Ascending aorta (tissue), 2 donors: ENCODE data around the gene NSFL1C. TPM values are rescaled to one million over a fixed set of nuclear protein-coding genes. Genes with fewer than 3 reads are reported as not detected.
A peak's percentile ranks its signal among the peaks of the same experiment; 100 is the strongest.

ENCODE experiments used
- DNase-seq, 2 donors: peaks; one replicate each; pipeline ENCODE4 v3.0.0-alpha.2; 2019; ENCODE audit warnings: low spot score in 2 of 2
- H3K27ac ChIP-seq, 2 donors: fragments of 200-600 bp; sonication (generic); one replicate each; pipeline ENCODE4 v1.5.1; 2016 to 2017; ENCODE audit warnings: mild to moderate bottlenecking in 1 of 2
- H3K27me3 ChIP-seq: fragments of 200-600 bp; sonication (generic); one replicate; pipeline ENCODE4 v1.5.1; 2017
- H3K36me3 ChIP-seq, 2 donors: fragments of 200-600 bp; sonication (generic); one replicate each; pipeline ENCODE4 v1.5.1; 2016
- H3K4me1 ChIP-seq, 2 donors: fragments of 200-600 bp; sonication (generic); one replicate each; pipeline ENCODE4 v1.5.1; 2016 to 2017; ENCODE audit warnings: mild to moderate bottlenecking in 1 of 2
- H3K4me3 ChIP-seq, 2 donors: fragments of 200-600 bp; sonication (generic); one replicate each; pipeline ENCODE4 v1.5.1; 2016 to 2017; ENCODE audit warnings: mild to moderate bottlenecking in 1 of 2
- H3K9me3 ChIP-seq, 2 donors: fragments of 200-600 bp; sonication (generic); one replicate each; pipeline ENCODE4 v1.5.1; 2016
- intact Hi-C: fragments of 100-400 bp; cut with DNase I; formaldehyde crosslinking; loops from one replicate; pipeline ENCODE4 v1.15.1; 2023
- total RNA-seq: library from RNA; depleted of rRNA; stranded (reverse); fragments of >200 nt; gene quantifications from one replicate; pipeline ENCODE4 v1.1.0, GENCODE V29; 2016
- TF ChIP-seq, protein P1 (sequence below), 3 experiments: fragments of 200-600 bp in 2 of 3; fragments of 450-650 bp in 1 of 3; sonication (generic) in 2 of 3; IDR thresholded peaks; one replicate each; pipeline ENCODE4 v1.5.1; 2016 to 2019; ENCODE audit warnings: antibody characterized with exemption in 3 of 3, mild to moderate bottlenecking in 1 of 3, moderate library complexity in 1 of 3

The NSFL1C gene
- total RNA-seq, 1 donor from 2014 or later, result 58.5 TPM

- no peak overlapping the region for H3K27ac ChIP-seq
- no peaks in the 10 kb centered on the region for H3K4me1 ChIP-seq
- H3K9me3 ChIP-seq, result no peaks in the 10 kb centered on the region
- H3K4me3 ChIP-seq, result no peak overlapping the region
- peaks cover 51 to 68% of the 10 kb centered on the region in 2 donors for H3K36me3 ChIP-seq
- no peaks in the 10 kb centered on the region for H3K27me3 ChIP-seq
- intact Hi-C loops, result no loop called here
- TF ChIP-seq, protein P1, sequence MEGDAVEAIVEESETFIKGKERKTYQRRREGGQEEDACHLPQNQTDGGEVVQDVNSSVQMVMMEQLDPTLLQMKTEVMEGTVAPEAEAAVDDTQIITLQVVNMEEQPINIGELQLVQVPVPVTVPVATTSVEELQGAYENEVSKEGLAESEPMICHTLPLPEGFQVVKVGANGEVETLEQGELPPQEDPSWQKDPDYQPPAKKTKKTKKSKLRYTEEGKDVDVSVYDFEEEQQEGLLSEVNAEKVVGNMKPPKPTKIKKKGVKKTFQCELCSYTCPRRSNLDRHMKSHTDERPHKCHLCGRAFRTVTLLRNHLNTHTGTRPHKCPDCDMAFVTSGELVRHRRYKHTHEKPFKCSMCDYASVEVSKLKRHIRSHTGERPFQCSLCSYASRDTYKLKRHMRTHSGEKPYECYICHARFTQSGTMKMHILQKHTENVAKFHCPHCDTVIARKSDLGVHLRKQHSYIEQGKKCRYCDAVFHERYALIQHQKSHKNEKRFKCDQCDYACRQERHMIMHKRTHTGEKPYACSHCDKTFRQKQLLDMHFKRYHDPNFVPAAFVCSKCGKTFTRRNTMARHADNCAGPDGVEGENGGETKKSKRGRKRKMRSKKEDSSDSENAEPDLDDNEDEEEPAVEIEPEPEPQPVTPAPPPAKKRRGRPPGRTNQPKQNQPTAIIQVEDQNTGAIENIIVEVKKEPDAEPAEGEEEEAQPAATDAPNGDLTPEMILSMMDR (IDR thresholded peaks at IDR 0.05), result no peak
- no peak for DNase-seq
Observed at GRCh38 chr20:1442304-1442703, 24.3 kb downstream of the NSFL1C start.

- no peak overlapping the region for H3K27ac ChIP-seq
- intact Hi-C loops, result no loop called here
- DNase-seq, result no peak
- no peaks in the 10 kb centered on the region for H3K9me3 ChIP-seq
- H3K4me1 ChIP-seq, result no peaks in the 10 kb centered on the region
- H3K27me3 ChIP-seq, result no peaks in the 10 kb centered on the region
- H3K36me3 ChIP-seq, result peaks cover 40 to 56% of the 10 kb centered on the region in 2 donors
- no peak overlapping the region for H3K4me3 ChIP-seq
- TF ChIP-seq, protein P1 (IDR thresholded peaks at IDR 0.05), result no peak
Observed at GRCh38 chr20:1441133-1441532, 25.5 kb downstream of the NSFL1C start.

GRCh38 chr20:1440024-1440423 lies 26.6 kb downstream of the NSFL1C start:
- DNase-seq, result no peak
- no peaks in the 10 kb centered on the region for H3K4me1 ChIP-seq
- intact Hi-C loops, result no loop called here
- no peaks in the 10 kb centered on the region for H3K27me3 ChIP-seq
- TF ChIP-seq, protein P1 (IDR thresholded peaks at IDR 0.05), result no peak
- no peaks in the 10 kb centered on the region for H3K9me3 ChIP-seq
- peaks cover 30 to 45% of the 10 kb centered on the region in 2 donors for H3K36me3 ChIP-seq
- no peak overlapping the region for H3K4me3 ChIP-seq
- H3K27ac ChIP-seq, result no peak overlapping the region

DNA sequence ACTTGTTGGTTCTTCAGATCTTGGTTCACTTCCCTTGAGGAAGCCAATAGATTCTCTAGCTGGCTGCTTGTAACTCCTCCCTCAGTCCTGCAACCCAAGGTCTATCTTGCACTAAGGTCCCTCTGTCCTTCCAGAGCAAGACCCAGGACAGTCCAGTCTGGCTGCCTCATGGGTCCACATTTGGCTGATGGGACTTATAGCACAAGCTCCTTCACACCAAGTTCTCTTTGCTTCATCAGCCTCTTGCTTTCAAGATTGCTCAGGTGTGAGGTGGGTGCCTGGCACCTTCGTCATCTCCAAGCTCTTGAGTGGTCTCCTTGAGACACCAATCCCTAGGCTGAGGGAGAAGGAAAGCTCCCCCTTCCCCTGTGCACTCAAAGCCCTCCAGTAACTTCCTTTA lies 28.3 kb downstream of the NSFL1C start:
- DNase-seq, result no peak
- Histone ChIP-seq H3K27me3 (no peaks in the 10 kb centered on the region), H3K36me3 (peaks cover 17 to 28% of the 10 kb centered on the region in 2 donors), H3K9me3 (no peaks in the 10 kb centered on the region), H3K4me3 (no peak overlapping the region), H3K4me1 (no peaks in the 10 kb centered on the region), H3K27ac (no peak overlapping the region)
- TF ChIP-seq, protein P1 (IDR thresholded peaks at IDR 0.05), result no peak
- intact Hi-C loops, result no loop called here

GRCh38 chr20:1437235-1437904 lies 29.3 kb downstream of the NSFL1C start:
- Histone ChIP-seq H3K4me3 (no peak overlapping the region), H3K36me3 (peaks cover 7 to 19% of the 10 kb centered on the region in 2 donors), H3K27me3 (no peaks in the 10 kb centered on the region), H3K27ac (no peak overlapping the region), H3K9me3 (no peaks in the 10 kb centered on the region), H3K4me1 (no peaks in the 10 kb centered on the region)
- intact Hi-C loops, result loop anchor here (1.0 kb wide), 1 partner anchor 124 kb away; no protein-coding TSS in a partner anchor
- peak in 1 of 2 donors; percentile 75 for DNase-seq
- TF ChIP-seq, protein P1 (IDR thresholded peaks at IDR 0.05), result peak; percentile 63 to 79 (median 67)
